GM20000 (cell line): Measurements from ENCODE around the gene EPHA7.

Experiments used
- DNase-seq: peaks from one replicate; pipeline ENCODE4 v3.0.0; 2012; ENCODE audit warnings: low spot score
- TF ChIP-seq, protein P1 (sequence below): IDR thresholded peaks from 2 replicates; pipeline ENCODE4 v1.5.1; 2012; ENCODE audit warnings: mild to moderate bottlenecking, control low read depth; ENCODE audit errors: extremely low read depth, missing control alignments

The EPHA7 gene

DNA sequence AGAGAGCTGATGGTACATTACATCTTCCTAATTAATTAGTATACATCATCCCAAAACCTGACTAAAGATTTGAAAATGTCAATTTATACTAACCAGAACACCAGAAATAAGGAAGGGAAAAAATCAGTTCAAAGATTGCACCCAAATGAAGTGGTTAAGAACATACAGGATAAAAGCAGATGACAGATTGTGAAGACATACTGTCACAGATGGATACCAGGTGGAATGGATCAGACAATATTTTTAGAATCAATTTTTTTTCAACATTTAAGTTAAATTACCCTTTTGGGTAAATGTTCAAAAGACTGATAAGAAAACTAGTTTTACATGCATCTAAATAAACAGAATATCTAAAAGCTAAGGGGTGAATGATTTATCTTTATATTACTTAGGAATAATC, 47.6 kb downstream of the EPHA7 start:
- no peak for DNase-seq
- TF ChIP-seq, protein P1, sequence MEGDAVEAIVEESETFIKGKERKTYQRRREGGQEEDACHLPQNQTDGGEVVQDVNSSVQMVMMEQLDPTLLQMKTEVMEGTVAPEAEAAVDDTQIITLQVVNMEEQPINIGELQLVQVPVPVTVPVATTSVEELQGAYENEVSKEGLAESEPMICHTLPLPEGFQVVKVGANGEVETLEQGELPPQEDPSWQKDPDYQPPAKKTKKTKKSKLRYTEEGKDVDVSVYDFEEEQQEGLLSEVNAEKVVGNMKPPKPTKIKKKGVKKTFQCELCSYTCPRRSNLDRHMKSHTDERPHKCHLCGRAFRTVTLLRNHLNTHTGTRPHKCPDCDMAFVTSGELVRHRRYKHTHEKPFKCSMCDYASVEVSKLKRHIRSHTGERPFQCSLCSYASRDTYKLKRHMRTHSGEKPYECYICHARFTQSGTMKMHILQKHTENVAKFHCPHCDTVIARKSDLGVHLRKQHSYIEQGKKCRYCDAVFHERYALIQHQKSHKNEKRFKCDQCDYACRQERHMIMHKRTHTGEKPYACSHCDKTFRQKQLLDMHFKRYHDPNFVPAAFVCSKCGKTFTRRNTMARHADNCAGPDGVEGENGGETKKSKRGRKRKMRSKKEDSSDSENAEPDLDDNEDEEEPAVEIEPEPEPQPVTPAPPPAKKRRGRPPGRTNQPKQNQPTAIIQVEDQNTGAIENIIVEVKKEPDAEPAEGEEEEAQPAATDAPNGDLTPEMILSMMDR: no peak

DNA sequence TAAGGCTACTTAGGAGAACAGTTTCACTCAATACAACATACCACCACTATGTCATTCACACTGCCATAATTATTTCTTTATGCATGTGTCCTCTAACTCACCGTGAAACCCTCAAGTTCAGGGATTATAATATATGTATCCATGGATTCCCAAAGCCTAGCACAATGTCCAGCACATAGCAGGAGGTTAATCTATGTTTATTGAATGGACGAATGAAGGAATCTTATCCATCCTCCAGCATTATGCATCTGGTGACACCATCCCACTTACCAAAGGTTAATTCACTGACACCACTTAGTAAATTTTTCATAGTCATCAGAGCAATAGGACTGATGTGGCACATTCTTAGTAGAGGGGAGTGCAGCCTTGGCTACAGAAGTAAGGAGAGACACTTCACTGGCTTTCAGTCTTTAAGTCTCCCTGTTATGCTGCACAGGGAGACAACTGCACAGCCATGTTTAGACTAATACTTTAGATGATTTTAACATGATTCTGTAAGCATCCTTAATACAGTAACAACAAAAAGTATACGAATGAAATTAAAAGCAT, 49.7 kb downstream of the EPHA7 start:
- DNase-seq: no peak
- TF ChIP-seq, protein P1: no peak

DNA sequence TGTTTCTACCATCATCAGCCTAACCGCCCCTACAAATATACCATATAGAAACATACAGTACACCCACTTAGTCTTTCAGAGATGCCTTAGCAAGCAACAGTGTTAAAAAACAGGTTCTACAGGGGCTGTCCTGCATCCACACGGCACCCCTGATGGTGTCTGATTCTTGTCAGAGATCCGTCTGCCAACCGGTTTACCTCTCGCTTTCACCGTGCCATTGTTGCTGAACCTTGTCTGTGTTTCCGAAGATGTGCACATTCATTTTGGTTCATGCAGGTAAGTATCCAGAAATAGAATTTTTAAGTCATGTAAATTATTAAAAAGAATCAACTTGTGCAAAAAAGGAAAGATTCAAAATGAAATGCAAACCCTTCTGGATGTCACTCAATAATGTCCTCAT, 52.9 kb downstream of the EPHA7 start:
- TF ChIP-seq, protein P1: no peak
- DNase-seq: no peak

DNA sequence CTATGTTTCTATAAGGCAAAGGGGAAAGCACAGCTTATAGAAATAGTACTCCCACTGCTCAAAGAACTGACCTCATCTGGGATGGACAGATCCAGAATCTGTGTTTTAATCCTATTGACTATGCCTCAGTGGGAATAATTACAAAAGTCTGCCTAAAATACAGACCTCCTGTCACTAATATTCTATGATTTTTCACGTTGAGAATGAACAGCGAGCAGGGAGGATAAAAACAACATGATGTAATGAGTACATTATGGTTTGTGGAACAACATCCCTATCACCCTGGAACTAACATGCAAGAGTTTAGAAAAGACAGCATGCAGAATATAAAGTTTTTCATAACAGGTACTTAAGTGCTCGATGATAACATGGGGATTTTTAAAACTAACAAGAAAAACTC, 53.9 kb downstream of the EPHA7 start:
- DNase-seq: no peak
- TF ChIP-seq, protein P1: no peak

DNA sequence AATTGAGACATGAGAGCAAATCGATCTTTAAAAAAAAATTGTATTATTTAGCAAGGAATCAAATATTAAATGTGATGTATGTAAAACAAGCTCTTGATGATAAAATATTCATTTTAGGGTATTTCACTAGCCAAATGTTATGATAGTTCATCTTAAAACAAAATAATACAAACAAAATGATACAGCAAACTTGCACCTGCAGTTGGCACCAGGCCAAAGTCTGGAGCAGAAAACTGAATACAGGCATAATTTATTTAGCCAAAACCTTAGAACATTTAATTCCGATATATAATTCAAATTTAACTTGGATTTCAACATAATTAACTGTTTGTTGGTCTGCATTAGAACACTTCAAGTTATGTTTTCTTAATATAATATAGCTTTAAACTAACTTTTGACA, 60.9 kb downstream of the EPHA7 start:
- TF ChIP-seq, protein P1: no peak

DNA sequence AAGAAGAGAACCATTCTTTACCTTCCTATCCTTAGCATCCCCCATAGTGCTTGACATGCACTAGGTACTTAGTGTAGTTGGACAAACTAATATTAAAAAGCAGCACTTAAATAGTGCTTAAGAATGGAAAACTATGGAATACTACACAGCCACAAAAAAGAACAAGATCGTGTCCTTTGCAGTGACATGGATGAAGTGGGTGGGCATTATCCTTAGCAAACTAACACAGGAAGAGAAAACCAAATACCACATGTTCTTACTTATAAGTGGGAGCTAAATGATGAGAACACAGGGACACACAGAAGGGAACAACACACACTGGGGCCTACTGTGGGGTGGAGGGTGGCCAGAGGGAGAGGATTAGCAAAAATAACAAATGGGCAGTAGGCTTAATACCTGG, 66.8 kb downstream of the EPHA7 start:
- TF ChIP-seq, protein P1: no peak
- DNase-seq: no peak

More for the DNA sequence above, 60.9 kb downstream of the EPHA7 start:
- no peak for DNase-seq

DNA sequence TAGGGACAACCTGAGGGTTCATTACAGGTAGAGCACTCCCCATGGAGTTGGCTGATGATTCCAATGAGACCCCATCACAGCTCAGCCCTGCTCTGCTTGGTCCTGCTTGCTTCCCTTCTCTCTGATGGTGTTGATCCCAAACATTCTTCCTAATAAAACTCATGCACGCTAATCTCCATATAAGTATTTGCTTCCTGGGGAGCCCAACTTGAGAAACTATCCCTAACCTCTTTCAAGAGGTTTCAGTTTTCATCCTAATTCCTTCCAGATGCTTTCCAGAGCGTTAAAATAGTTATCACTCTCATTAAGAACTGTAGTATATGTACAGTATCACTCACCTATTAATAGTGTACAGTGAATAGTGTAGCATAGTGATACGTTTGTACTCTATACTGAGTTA, 68.1 kb downstream of the EPHA7 start:
- TF ChIP-seq, protein P1: no peak
- no peak for DNase-seq
